GM21447 (cell line): ENCODE data around the gene CHIC1.
"Not testable (repeated sequence)": the region's sequence is repeated elsewhere in the genome, so short reads cannot be mapped to it uniquely, and the experiment has no call there.

Experiments
- ATAC-seq: cut with Tn5 transposase; IDR thresholded peaks from one replicate; pipeline ENCODE4 v1.9.1; 2021; ENCODE audit not compliant: unreplicated experiment

The CHIC1 gene

DNA sequence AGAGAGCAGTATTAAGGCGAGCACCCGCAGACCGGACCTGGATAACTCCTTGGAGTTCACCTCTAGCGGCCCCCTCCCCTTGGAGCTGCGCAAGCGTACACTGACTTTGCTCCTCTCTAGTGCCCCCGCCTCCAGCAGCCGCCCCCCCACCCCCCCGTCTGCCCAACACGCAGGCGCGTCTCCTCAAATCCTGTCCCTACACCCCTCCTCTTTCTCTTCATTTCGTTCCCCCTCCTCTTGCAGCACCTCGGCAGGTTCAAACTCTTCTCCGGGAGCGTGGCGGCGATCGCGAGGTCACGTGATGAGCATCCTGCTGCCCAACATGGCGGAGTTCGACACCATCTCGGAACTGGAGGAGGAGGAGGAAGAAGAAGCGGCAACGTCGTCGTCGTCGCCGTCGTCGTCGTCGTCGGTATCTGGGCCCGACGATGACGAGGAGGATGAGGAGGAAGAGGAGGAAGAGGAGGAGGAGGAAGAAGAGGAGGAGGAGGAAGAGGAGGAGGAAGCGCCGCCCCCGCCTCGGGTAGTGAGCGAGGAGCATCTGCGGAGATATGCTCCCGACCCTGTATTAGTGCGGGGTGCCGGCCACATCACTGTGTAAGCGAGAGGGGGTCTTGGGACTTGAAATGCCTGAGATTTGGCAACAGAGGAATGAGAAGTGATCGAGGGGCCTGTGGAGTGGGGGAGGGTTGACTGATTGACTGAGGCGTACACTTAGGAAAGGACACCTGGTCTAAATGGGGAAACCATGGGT, at the start of gene CHIC1:
TSS of gene CHIC1 (plus strand) at position 214 of the 754 bp plus-strand sequence. CDS start at position 302, 88 bp downstream.
- ATAC-seq: peak; percentile 70

DNA sequence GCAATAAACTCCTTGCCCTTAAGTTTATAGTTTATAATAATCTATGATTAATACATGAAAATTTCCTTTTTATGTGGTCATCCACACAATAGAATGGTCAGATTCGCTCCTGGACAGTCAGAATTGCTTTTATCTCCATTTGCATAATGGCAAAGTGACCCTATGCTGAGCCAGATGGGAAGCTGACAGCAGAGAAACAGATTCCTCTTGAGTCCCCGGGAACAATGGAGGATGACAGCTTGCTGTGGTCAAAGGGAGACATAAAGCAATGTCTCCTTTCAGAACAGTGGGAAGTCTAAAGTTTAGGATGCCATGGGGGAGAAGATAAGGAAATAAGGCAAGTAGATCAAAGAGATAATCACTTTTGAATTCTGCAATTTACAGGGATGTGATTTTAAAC, 40.2 kb upstream of the CHIC1 start:
- not testable (repeated sequence) for ATAC-seq

DNA sequence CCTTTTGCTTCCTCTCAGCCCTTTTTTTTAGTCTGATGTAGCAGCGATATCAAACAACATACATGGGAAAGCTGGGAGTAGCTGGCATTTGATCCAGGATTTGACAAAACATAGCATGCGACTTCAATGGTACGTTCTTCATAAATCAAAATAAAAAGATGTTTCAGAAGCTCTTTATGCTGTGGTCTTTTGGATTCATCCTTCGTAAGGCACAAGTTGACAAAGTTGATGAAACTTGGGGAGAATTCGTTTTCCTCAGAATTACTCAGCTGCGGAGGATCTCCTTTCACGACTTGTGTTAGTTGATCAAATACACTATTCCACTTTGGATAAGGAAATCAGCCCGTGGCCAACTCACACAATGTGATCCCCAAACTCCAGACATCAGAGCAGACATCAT, 38.1 kb upstream of the CHIC1 start:
- no peak for ATAC-seq

DNA sequence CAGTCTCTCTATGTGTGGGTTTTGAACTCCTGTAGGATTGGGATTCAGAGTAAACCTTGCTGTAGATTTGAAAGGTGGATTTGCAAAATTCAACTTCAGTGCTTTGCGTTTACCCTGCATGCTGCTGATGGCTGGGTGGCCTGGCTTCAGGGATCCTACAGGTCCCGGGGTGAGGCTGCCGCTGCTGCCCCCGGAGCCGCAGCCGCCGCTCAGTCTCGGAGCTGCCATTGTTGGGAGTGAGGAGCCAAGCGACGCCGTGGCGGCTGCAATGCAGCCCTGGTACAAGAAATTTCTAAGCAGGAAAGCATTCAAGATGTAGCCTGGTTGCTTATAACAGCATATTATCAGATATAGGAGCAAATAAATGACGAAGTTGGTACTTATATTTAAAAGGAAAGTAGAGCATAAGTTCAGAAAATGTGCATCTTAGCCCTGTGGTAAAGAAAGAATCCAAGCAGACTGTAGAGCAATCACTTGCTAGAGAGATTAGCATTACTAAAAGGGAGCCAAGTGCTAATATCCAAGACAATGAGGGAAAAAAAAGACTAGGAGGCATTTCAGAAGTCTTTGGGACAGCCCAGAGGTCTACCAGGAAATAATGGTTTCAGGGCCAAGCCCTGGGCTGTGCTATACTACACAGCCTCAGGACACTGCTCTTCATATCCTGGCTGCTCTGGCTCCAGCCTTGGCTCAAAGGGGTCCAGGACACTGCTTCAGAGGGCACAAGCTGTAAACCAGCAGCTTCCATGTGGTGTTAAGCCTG, 36.9 kb upstream of the CHIC1 start:
- no peak for ATAC-seq

DNA sequence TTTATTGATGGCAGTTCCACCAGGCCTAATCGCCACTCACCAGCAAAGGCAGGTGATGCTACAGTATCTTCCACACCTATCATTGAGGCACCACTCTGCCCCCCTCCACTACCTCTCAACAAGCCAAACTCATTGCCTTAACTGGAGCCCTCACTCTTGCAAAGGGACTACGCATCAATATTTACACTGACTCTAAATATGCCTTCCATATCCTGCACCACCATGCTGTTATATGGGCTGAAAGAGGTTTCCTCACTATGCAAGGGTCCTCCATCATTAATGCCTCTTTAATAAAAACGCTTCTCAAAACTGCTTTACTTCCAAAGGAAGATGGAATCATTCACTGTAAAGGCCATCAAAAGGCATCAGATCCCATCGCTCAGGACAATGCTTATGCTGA, 31.3 kb upstream of the CHIC1 start:
- not testable (repeated sequence) for ATAC-seq

DNA sequence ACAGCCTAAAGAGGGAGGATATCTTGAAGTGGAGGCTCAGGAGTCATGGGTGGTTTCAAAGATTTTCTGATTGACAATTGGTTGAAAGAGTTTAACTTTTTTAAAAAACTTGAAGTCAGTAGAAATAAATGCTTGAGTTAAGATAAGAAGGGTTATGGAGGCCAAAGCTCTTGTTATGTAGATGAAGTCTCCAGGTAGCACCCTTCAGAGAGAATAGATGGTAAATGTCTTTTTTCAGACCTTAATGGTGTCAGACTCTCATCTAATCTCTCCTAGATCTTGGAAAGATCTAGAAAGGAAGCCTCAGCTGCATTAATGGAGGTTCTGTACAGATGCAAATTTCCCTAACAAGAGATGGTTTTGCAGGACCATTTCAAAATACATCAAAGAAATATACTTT, 6.8 kb upstream of the CHIC1 start:
- no peak for ATAC-seq

DNA sequence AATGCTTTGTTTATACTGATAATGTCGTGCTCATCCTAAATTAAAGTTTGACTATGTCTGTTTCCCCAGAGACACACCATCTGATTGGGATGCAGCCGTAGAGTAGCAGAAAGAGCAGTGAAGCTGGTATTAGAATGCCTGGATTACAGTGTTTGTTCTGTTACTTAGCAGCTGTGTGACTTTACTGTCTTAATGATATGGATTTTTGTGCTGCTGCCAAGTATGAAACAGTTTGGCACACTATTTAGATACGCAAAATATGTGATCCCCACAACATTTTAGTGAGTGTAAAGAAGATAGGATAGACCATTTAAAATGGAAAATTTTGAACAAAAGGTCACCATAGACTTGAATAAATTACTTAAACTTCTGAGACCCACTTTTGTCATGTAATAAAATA, 1.2 kb upstream of the CHIC1 start:
- no peak for ATAC-seq

DNA sequence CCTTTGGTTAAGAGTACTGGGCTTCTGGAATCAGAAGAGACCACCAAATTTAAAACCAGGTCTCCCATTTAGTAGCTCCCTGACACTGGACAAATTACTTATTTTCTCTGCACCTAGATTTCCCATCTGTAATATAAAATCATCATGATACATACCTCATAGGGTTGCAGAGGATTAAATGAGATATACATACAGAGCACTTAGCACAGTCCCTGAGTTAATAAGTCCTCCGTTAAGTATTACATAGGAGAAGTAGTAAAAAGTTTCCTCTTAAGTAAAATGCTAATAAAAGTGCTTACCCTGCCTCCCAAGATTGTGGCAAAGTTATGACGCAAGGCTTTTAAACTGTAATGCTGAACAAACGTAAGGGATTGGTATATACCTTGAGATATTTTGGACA, 539 bp upstream of the CHIC1 start:
- ATAC-seq: peak; percentile 11

DNA sequence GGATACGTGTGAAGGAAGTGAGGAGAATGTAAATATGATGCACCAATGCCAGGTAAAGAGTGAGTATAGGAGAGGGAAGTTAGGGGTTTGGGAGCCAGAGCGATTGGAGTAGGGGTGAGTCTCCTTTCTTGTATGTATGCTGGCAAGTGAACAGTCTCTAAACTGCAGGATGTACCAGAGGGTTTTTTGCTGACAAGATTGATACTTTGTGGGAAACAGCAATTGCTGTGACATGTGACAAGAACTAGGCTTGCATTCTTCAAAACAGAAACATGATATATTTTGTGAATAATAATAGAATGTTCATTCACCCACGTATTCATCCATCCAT, 706 bp downstream of the CHIC1 start:
- peak; percentile 31 for ATAC-seq

DNA sequence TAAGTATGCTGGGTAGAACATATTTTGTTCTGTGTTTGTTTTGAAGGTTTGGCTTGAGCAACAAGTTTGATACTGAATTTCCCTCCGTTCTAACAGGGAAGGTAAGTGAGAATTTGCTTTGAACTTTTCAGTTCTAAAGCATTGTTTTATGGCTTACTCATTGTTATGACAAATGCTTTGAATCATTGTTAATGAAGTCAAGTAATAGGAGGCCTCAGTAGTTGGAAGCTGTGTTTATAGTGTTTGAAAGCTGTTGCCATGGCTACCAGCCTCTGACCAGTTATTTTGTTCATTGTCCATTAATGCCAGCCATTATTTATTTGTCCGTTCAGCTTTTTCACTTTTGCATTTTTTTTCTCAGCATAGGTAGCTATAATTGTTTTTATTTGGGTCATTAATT, 14.4 kb downstream of the CHIC1 start:
- ATAC-seq: no peak

DNA sequence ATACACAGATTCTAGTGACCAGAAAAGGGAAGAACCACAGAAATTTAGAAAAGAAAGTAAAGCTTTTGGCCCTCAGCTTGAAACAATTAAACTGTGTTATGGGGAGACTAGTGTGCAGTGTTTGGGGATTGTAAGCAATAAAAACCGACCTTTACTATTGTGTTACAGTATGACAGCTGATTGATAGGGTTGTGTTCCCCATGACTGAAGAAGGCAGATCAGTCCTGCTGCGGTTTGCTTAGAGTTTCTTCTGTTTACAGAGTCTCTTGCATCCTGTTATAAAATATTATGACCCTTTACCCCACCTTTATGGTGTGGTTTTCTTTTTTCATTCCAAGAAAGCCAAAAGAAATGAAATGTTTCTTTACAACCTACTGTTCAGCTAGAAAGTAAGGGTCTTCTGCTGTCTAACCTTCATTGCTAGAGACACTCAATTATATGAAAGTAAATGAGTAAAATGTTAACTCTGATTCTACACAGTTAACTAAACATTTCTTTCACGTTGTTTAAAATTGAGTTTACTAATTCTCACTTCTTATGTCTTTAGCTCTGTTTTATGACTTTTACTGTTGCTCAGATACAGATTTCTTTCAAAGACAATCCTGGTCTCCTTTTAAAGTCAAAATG, 18.1 kb downstream of the CHIC1 start:
- no peak for ATAC-seq

DNA sequence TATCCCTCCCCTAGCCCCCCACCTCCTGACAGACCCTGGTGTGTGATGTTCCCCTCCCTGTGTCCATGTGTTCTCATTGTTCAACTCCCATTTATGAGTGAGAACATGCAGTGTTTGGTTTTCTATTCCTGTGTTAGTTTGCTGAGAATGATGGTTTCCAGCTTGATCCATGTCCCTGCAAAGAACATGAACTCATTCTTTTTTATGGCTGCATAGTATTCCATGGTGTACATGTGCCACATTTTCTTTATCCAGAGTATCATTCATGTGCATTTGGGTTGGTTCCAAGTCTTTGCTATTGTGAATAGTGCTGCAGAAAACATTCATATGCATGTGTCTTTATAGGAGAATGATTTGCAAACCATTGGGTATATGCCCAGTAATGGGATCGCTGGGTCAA, 34.8 kb downstream of the CHIC1 start:
- ATAC-seq: not testable (repeated sequence)

DNA sequence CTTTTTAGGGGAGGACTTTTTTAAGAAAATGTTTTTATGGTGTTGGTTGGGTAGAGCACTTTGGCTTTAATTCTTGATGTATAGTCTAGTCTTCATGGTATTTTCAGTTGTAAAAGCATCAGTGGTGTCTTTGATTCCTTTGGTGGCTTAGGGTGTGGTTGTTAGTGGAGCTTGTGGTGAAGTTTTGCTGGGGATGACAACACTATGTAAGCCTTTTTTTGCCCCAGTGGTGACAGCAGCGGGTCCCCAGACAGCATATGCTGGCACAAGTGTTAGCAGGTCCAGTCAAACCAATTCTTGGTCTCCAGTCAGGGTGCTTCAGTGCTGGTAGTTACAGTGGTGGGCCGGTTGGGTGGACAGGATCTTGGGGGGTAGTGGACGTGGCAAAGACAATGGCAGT, 52.0 kb downstream of the CHIC1 start:
- no peak for ATAC-seq

DNA sequence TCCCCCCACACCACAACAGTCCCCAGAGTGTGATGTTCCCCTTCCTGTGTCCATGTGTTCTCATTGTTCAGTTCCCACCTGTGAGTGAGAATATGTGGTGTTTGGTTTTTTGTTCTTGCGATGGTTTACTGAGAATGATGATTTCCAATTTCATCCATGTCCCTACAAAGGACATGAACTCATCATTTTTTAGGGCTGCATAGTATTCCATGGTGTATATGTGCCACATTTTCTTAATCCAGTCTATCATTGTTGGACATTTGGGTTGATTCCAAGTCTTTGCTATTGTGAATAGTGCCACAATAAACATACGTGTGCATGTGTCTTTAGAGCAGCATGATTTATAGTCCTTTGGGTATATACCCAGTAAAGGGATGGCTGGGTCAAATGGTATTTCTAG, 78.7 kb downstream of the CHIC1 start:
- ATAC-seq: not testable (repeated sequence)

DNA sequence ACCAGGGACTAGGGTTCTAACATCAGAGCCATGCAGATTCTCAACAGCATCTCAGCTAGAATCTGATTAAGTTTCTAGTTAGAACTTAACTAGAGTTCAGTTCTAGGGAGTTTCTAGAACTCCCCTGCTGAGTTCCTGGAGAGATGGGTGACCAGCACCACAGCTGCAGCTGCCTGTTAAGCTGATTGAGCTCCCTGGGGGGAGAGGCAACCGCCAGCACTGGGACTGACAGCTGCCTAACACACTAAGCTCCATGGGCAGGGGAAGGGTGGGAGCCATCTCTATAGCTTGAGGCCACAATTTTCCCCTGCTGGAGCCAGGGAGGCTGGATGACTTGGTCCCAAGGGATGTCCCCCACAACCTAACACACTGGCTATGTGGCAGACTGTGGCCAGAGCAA, 84.2 kb downstream of the CHIC1 start:
- ATAC-seq: peak; percentile 56

DNA sequence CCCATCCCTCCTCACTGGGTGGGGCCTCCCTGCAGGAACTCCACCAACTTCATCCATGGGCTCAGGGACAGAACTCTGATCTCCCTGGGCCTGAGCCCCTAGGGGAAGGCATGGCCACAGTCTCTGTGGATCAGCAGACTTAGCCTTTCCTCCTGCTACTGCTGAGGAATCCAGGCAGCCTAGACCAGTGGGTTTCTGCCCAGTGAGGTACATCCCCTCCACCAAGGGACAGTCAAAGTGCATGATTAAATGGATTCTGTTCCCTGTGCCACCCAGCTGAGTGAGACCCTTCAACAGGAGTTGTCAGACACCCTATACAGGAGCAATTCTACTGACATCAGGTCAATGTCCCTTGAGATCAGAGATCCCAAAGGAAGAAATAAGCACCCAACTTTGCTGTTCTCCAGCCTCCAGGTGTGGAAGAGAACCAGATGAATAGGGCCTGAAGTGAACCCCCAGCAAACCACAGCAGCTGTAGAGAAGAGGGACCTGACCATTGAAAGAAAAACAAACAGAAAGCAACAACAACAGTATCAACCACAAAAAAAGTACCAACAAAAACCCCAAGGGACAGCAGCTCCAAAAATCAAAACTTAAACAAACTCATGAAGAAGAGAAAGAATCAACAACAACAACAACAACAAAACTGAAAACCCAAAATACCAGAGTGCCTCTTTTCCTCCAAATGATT, 84.8 kb downstream of the CHIC1 start:
- peak; percentile 72 for ATAC-seq

DNA sequence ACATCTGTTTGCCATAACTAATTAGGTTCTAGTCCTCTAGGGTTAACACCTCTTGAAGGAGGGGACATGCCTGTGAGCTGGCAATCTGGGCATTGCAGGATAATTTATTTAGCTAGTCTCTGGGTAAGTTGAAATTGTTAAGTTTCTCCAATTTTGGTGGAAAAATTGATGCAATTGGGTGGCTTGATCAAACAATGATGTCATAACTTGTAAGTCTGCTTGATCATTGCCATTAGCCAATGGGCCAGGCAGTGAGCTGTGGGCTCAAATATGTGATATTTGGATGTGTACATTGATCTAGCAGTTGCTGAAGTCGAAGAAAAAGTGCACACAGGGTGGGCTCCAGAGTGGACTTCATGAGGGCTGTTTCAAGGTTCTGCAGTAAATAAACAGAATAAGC, 98.3 kb downstream of the CHIC1 start:
- not testable (repeated sequence) for ATAC-seq

DNA sequence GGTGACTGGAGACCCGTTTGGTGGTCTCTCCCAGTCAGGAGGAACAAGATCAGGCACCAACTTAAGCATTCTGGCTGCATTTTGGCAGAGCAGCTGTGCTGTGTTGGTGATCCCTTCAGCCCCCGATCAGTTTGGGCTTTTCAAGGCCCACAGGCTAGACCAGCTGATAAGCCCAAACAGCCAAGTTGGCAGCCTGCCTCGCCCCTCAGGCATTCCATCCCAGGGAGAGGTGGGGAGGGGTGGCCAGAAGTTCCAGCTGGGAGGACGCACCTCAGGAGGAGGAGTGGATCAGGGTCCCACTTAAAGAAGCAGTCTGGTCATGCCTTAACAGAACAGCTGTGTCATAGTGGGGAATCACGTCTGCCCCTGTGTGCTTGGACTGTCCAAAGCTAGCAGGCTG, 105.8 kb downstream of the CHIC1 start:
- ATAC-seq: no peak

DNA sequence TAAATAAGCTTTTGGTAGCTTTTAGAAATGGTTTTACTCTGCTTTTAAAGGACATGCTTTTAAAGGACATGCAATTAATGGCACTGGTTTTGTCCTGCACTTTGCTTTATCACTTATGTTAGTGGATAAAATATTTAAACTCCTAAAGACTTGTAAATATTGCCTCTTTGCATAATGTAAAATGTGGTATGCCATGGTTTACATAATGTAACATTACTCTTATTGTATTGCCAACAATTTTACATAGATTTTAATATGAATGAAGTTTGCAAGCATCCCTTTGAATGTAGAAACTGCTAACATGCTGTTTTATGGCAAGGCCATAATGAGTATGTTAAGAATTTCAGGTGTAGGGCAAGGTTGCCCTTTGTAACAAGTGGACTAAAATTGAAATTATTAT, 118.4 kb downstream of the CHIC1 start:
- ATAC-seq: no peak

DNA sequence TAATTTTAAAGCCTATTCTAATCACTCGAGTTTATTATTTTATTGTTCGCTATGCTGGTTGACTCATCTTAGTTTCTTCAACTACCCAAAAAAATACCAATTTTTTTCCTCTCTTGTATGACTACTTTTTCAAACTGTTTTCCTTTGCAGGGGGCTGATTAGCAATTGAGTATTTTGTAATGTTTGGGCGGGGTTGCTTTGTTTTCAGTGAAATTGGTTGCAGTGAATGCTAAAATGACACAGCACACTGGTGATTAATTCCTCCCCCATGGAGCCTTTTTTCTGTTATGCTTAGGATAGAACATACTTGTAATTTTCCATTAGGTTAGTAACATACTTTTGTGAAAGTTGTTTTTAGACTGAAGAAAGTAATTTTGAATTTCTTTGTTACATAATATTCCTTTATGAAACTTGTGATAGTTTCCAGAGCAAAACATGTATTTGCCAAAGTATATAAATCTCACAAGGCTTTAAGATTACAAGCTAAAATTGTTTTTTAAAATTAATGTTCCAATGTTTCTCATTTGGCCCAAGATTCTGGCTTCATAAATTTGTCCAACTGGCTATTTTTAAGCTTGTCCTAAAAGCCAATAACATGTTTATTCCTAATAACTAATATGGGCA, 120.4 kb downstream of the CHIC1 start:
- ATAC-seq: no peak

DNA sequence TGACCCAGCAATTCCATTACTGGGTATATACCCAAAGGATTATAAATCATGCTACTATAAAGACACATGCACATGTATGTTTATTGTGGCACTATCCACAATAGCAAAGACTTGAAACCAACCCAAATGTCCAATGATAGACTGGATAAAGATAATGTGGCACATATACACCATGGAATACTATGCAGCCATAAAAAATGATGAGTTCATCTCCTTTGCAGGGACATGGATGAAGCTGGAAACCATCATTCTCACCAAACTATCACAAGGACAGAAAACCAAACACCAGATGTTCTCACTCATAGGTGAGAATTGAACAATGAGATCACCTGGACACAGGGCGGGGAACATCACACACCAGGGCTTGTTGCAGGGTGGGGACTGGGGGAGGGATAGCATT, 144.0 kb downstream of the CHIC1 start:
- not testable (repeated sequence) for ATAC-seq
